Suprapubic skin (tissue), 4 donors: ENCODE measurements around the gene CCSER1.
"Not testable (repeated sequence)": the region's sequence is repeated elsewhere in the genome, so short reads cannot be mapped to it uniquely, and the experiment has no call there.

Experiments
- EP300 ChIP-seq: sonication (generic); formaldehyde crosslinking; IDR thresholded peaks from one replicate; pipeline ENCODE4 v1.6.1; 2017; ENCODE audit warnings: antibody characterized with exemption
- POLR2A ChIP-seq, 2 donors: fragments of 450-650 bp; IDR thresholded peaks; one replicate each; pipeline ENCODE4 v1.6.1; 2017; ENCODE audit warnings: antibody characterized with exemption in 2 of 2, mild to moderate bottlenecking in 2 of 2, moderate library complexity in 2 of 2
- POLR2AphosphoS5 ChIP-seq, 3 donors: sonication (generic); formaldehyde crosslinking; IDR thresholded peaks; one replicate each; pipeline ENCODE4 v1.6.1; 2017; ENCODE audit warnings: antibody characterized with exemption in 3 of 3
- TF ChIP-seq, protein P1 (sequence below), 2 donors: fragments of 200-600 bp in 1 of 2; fragments of 450-650 bp in 1 of 2; sonication (generic) in 1 of 2; IDR thresholded peaks; one replicate each; pipeline ENCODE4 v1.5.1; 2016 to 2019; ENCODE audit warnings: antibody characterized with exemption in 2 of 2, mild to moderate bottlenecking in 1 of 2, moderate library complexity in 1 of 2

GRCh38 chr4:90911724-90912434 lies 784.7 kb downstream of the CCSER1 start:
- TF ChIP-seq, protein P1, sequence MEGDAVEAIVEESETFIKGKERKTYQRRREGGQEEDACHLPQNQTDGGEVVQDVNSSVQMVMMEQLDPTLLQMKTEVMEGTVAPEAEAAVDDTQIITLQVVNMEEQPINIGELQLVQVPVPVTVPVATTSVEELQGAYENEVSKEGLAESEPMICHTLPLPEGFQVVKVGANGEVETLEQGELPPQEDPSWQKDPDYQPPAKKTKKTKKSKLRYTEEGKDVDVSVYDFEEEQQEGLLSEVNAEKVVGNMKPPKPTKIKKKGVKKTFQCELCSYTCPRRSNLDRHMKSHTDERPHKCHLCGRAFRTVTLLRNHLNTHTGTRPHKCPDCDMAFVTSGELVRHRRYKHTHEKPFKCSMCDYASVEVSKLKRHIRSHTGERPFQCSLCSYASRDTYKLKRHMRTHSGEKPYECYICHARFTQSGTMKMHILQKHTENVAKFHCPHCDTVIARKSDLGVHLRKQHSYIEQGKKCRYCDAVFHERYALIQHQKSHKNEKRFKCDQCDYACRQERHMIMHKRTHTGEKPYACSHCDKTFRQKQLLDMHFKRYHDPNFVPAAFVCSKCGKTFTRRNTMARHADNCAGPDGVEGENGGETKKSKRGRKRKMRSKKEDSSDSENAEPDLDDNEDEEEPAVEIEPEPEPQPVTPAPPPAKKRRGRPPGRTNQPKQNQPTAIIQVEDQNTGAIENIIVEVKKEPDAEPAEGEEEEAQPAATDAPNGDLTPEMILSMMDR (IDR thresholded peaks at IDR 0.05) = not testable (repeated sequence)
- TF ChIP-seq POLR2A (IDR thresholded peaks at IDR 0.05); POLR2AphosphoS5 (IDR thresholded peaks at IDR 0.05); EP300: not testable (repeated sequence)
